Naive thymus-derived CD8-positive, alpha-beta T cell (primary cell): ENCODE data around the gene CNTNAP2. TPM values are rescaled to one million over a fixed set of nuclear protein-coding genes. Genes with fewer than 3 reads are reported as not detected.

Experiments
- ATAC-seq, 2 donors: fragments of 150-1000 bp; cut with Tn5 transposase in 1 of 2; sonication (Bioruptor Pico), chemical (Tn5 transposase) in 1 of 2; 1 replicate in 1 of 2; 2 replicates in 1 of 2; pipeline ENCODE4 v1.10.0; 2021; ENCODE audit warnings: mild to moderate bottlenecking in 2 of 2, moderate library complexity in 2 of 2
- POLR2A ChIA-PET: fragments of 350-600 bp; sonication (Branson Sonifier 250); formaldehyde crosslinking; loops from one replicate; lab custom pipeline; 2021; ENCODE audit warnings: antibody characterized with exemption; lab: Charles Lee
- DNase-seq, 10 donors: peaks; one replicate each; pipeline versions ENCODE4 v3.0.0 to v3.0.0-alpha.2; 2020 to 2022
- H3K27ac Mint-ChIP-seq, 10 donors: one replicate each; pipeline ENCODE4 v1.8.0; 2020 to 2022; ENCODE audit warnings: mild to moderate bottlenecking in 10 of 10, mixed read lengths in 10 of 10, moderate library complexity in 4 of 10, inconsistent platforms in 1 of 10
- H3K27me3 Mint-ChIP-seq, 5 donors: one replicate each; pipeline ENCODE4 v1.8.0; 2021 to 2022; ENCODE audit warnings: mixed read lengths in 5 of 5
- H3K36me3 Mint-ChIP-seq, 3 donors: one replicate each; pipeline ENCODE4 v1.8.0; 2020 to 2022; ENCODE audit warnings: mixed read lengths in 3 of 3, mild to moderate bottlenecking in 2 of 3, inconsistent platforms in 1 of 3
- H3K4me1 Mint-ChIP-seq, 4 donors: one replicate each; pipeline ENCODE4 v1.8.0; 2021 to 2022; ENCODE audit warnings: mixed read lengths in 4 of 4
- H3K4me3 Mint-ChIP-seq, 10 donors: one replicate each; pipeline ENCODE4 v1.8.0; 2020 to 2022; ENCODE audit warnings: mild to moderate bottlenecking in 10 of 10, mixed read lengths in 10 of 10, moderate library complexity in 6 of 10, inconsistent platforms in 1 of 10
- H3K9me3 Mint-ChIP-seq, 9 donors: one replicate each; pipeline ENCODE4 v1.8.0; 2020 to 2022; ENCODE audit warnings: mixed read lengths in 9 of 9, mild to moderate bottlenecking in 3 of 9, inconsistent platforms in 1 of 9, moderate library complexity in 1 of 9
- polyA plus RNA-seq, 3 donors: library from polyadenylated mRNA; unstranded; fragments of 300-500 nt; fragmentation: Illumina TruSeq; gene quantifications; one replicate each; pipeline ENCODE4 v1.2.3, GENCODE V29; 2021
- total RNA-seq, 8 experiments: library from RNA in 2 of 8; stranded (reverse) in 2 of 8; gene quantifications; one replicate each; pipeline ENCODE4 v1.2.3 and lab custom pipeline; 2021 to 2026

Gene CNTNAP2
- total and polyA plus RNA-seq, 5 experiments from 2014 or later, result 0.12 to 1.5 (median 0.71) TPM; not detected in 1

- no peaks in the 10 kb centered on the region for H3K4me1 Mint-ChIP-seq
- peaks cover 0 to 12% (median 4%) of the 10 kb centered on the region in 9 donors for H3K9me3 Mint-ChIP-seq
- no peaks in the 10 kb centered on the region for H3K36me3 Mint-ChIP-seq
- no peak for DNase-seq
- H3K27me3 Mint-ChIP-seq, result no peaks in the 10 kb centered on the region
- no peak overlapping the region for H3K4me3 Mint-ChIP-seq
- ATAC-seq, result no peak
- no peak overlapping the region for H3K27ac Mint-ChIP-seq
- POLR2A ChIA-PET, result no interaction called here
Measured at GRCh38 chr7:146412781-146413180, 296.2 kb downstream of the CNTNAP2 start.

- no peaks in the 10 kb centered on the region for H3K4me1 Mint-ChIP-seq
- no peak overlapping the region for H3K27ac Mint-ChIP-seq
- DNase-seq, result no peak
- no peaks in the 10 kb centered on the region for H3K27me3 Mint-ChIP-seq
- ATAC-seq, result no peak
- H3K36me3 Mint-ChIP-seq, result no peaks in the 10 kb centered on the region
- peaks cover 0 to 12% (median 2%) of the 10 kb centered on the region in 9 donors for H3K9me3 Mint-ChIP-seq
- POLR2A ChIA-PET, result no interaction called here
- no peak overlapping the region for H3K4me3 Mint-ChIP-seq
Measured at GRCh38 chr7:146414373-146414772, 297.8 kb downstream of the CNTNAP2 start.

- Mint-ChIP-seq H3K4me3 (no peak overlapping the region), H3K27ac (no peak overlapping the region), H3K36me3 (no peaks in the 10 kb centered on the region), H3K9me3 (peaks cover 0 to 10% (median 2%) of the 10 kb centered on the region in 9 donors), H3K27me3 (no peaks in the 10 kb centered on the region), H3K4me1 (no peaks in the 10 kb centered on the region)
- ATAC-seq, result no peak
- DNase-seq, result no peak
- POLR2A ChIA-PET, result no interaction called here
Measured at GRCh38 chr7:146414937-146415336, 298.3 kb downstream of the CNTNAP2 start.

GRCh38 chr7:146417176-146417575 lies 300.6 kb downstream of the CNTNAP2 start:
- POLR2A ChIA-PET, result no interaction called here
- Mint-ChIP-seq H3K27ac (no peak overlapping the region), H3K4me1 (no peaks in the 10 kb centered on the region), H3K36me3 (no peaks in the 10 kb centered on the region), H3K27me3 (no peaks in the 10 kb centered on the region), H3K9me3 (peaks cover 0 to 12% (median 0%) of the 10 kb centered on the region in 9 donors), H3K4me3 (no peak overlapping the region)
- DNase-seq, result no peak
- ATAC-seq, result no peak

GRCh38 chr7:146423446-146423845 lies 306.8 kb downstream of the CNTNAP2 start:
- POLR2A ChIA-PET, result no interaction called here
- Mint-ChIP-seq H3K36me3 (no peaks in the 10 kb centered on the region), H3K9me3 (peaks cover 0 to 12% (median 0%) of the 10 kb centered on the region in 9 donors), H3K4me3 (no peak overlapping the region), H3K4me1 (no peaks in the 10 kb centered on the region), H3K27ac (no peak overlapping the region), H3K27me3 (no peaks in the 10 kb centered on the region)
- no peak for DNase-seq
- no peak for ATAC-seq

- ATAC-seq (no peak), DNase-seq (no peak)
- no peaks in the 10 kb centered on the region for H3K4me1 Mint-ChIP-seq
- no peak overlapping the region for H3K4me3 Mint-ChIP-seq
- POLR2A ChIA-PET, result no interaction called here
- no peak overlapping the region for H3K27ac Mint-ChIP-seq
- no peaks in the 10 kb centered on the region for H3K27me3 Mint-ChIP-seq
- no peaks in the 10 kb centered on the region for H3K36me3 Mint-ChIP-seq
- H3K9me3 Mint-ChIP-seq, result peaks cover 0 to 12% (median 2%) of the 10 kb centered on the region in 9 donors
Measured at GRCh38 chr7:146424084-146424483, 307.5 kb downstream of the CNTNAP2 start.

- no peak for ATAC-seq
- POLR2A ChIA-PET, result no interaction called here
- Mint-ChIP-seq H3K4me1 (no peaks in the 10 kb centered on the region), H3K36me3 (no peaks in the 10 kb centered on the region), H3K27ac (no peak overlapping the region), H3K4me3 (no peak overlapping the region), H3K27me3 (no peaks in the 10 kb centered on the region), H3K9me3 (peaks cover 0 to 18% (median 2%) of the 10 kb centered on the region in 9 donors)
- DNase-seq, result no peak
Measured at GRCh38 chr7:146433501-146433900, 316.9 kb downstream of the CNTNAP2 start.

GRCh38 chr7:146443102-146443501 lies 326.5 kb downstream of the CNTNAP2 start:
- no peak for DNase-seq
- no peak for ATAC-seq
- Mint-ChIP-seq H3K27me3 (no peaks in the 10 kb centered on the region), H3K4me3 (no peak overlapping the region), H3K9me3 (peaks cover 0 to 13% (median 0%) of the 10 kb centered on the region in 9 donors), H3K4me1 (no peaks in the 10 kb centered on the region), H3K36me3 (no peaks in the 10 kb centered on the region), H3K27ac (no peak overlapping the region)
- POLR2A ChIA-PET, result no interaction called here

GRCh38 chr7:146449625-146450024 lies 333.0 kb downstream of the CNTNAP2 start:
- Mint-ChIP-seq H3K36me3 (peaks cover 0 to 4% (median 0%) of the 10 kb centered on the region in 3 donors), H3K4me1 (no peaks in the 10 kb centered on the region), H3K9me3 (peaks cover 2 to 30% (median 9%) of the 10 kb centered on the region in 9 donors), H3K27ac (no peak overlapping the region), H3K4me3 (no peak overlapping the region), H3K27me3 (no peaks in the 10 kb centered on the region)
- ATAC-seq (no peak), DNase-seq (no peak)
- POLR2A ChIA-PET, result no interaction called here

GRCh38 chr7:146455091-146455655 lies 338.6 kb downstream of the CNTNAP2 start:
- Mint-ChIP-seq H3K9me3 (peaks cover under 1 to 18% (median 7%) of the 10 kb centered on the region in 9 donors), H3K27ac (no peak overlapping the region), H3K36me3 (peaks cover 0 to 4% (median 0%) of the 10 kb centered on the region in 3 donors), H3K4me1 (no peaks in the 10 kb centered on the region), H3K27me3 (no peaks in the 10 kb centered on the region), H3K4me3 (no peak overlapping the region)
- DNase-seq (no peak), ATAC-seq (no peak)
- POLR2A ChIA-PET, result no interaction called here

GRCh38 chr7:146479040-146479439 lies 362.4 kb downstream of the CNTNAP2 start:
- Mint-ChIP-seq H3K27ac (no peak overlapping the region), H3K4me3 (no peak overlapping the region), H3K27me3 (no peaks in the 10 kb centered on the region), H3K9me3 (peaks cover 0 to 5% (median 2%) of the 10 kb centered on the region in 9 donors), H3K4me1 (no peaks in the 10 kb centered on the region), H3K36me3 (peaks cover 0 to 4% (median 0%) of the 10 kb centered on the region in 3 donors)
- ATAC-seq (no peak), DNase-seq (no peak)
- POLR2A ChIA-PET, result no interaction called here

- POLR2A ChIA-PET, result no interaction called here
- Mint-ChIP-seq H3K36me3 (peaks cover 0 to under 1% (median 0%) of the 10 kb centered on the region in 3 donors), H3K9me3 (peaks cover 0 to 9% (median 4%) of the 10 kb centered on the region in 9 donors), H3K27me3 (no peaks in the 10 kb centered on the region), H3K4me1 (no peaks in the 10 kb centered on the region), H3K27ac (no peak overlapping the region), H3K4me3 (no peak overlapping the region)
- DNase-seq (no peak), ATAC-seq (no peak)
Measured at GRCh38 chr7:146486519-146486918, 369.9 kb downstream of the CNTNAP2 start.

GRCh38 chr7:146492017-146492416 lies 375.4 kb downstream of the CNTNAP2 start:
- H3K27ac Mint-ChIP-seq, result no peak overlapping the region
- POLR2A ChIA-PET, result no interaction called here
- DNase-seq (no peak), ATAC-seq (no peak)
- peaks cover 3 to 30% (median 11%) of the 10 kb centered on the region in 9 donors for H3K9me3 Mint-ChIP-seq
- H3K4me3 Mint-ChIP-seq, result no peak overlapping the region
- H3K36me3 Mint-ChIP-seq, result peaks cover 0 to 6% (median 0%) of the 10 kb centered on the region in 3 donors
- H3K27me3 Mint-ChIP-seq, result no peaks in the 10 kb centered on the region
- no peaks in the 10 kb centered on the region for H3K4me1 Mint-ChIP-seq
